Body of pancreas (tissue), 4 donors: ENCODE results near the gene DUOX2. TPM values are rescaled to one million over a fixed set of nuclear protein-coding genes. Genes with fewer than 3 reads are reported as not detected.

Experiments used
- ATAC-seq: fragments of 150-250 bp; one replicate; pipeline ENCODE4 v1.9.1; 2016
- DNase-seq, 4 donors: peaks; one replicate each; pipeline ENCODE4 v3.0.0-alpha.2; 2019
- H3K27ac ChIP-seq, 4 donors: fragments of 200-600 bp; sonication (generic); 1 replicate in 3 of 4; 2 replicates in 1 of 4; pipeline versions ENCODE4 v1.5.1 to v1.6.1; 2016 to 2019; ENCODE audit warnings: mild to moderate bottlenecking in 1 of 4, mixed read lengths in 1 of 4, moderate library complexity in 1 of 4
- H3K27me3 ChIP-seq, 2 donors: fragments of 200-600 bp; sonication (generic); one replicate each; pipeline ENCODE4 v1.6.0; 2016; ENCODE audit warnings: mild to moderate bottlenecking in 1 of 2
- H3K36me3 ChIP-seq, 2 donors: fragments of 200-600 bp; sonication (generic); replicated peaks in 1 of 2; 2 replicates each; pipeline ENCODE4 v1.5.1; 2016; ENCODE audit warnings: low read depth in 2 of 2; ENCODE audit not compliant: insufficient read depth in 1 of 2
- H3K4me1 ChIP-seq: fragments of 200-600 bp; sonication (generic); one replicate; pipeline ENCODE4 v1.6.0; 2016
- H3K4me3 ChIP-seq, 2 donors: fragments of 200-600 bp; sonication (generic); 1 replicate in 1 of 2; 2 replicates in 1 of 2; pipeline ENCODE4 v1.5.1; 2016 to 2019
- H3K9me3 ChIP-seq, 3 donors: fragments of 200-600 bp; sonication (generic); 1 replicate in 2 of 3; 2 replicates in 1 of 3; pipeline ENCODE4 v1.5.1; 2016
- POLR2A ChIP-seq, 3 donors: fragments of 450-650 bp; IDR thresholded peaks; one replicate each; pipeline ENCODE4 v1.6.1; 2016; ENCODE audit warnings: antibody characterized with exemption in 3 of 3, mild to moderate bottlenecking in 2 of 3
- WGBS, 2 donors: methylation state at CpG; one replicate each; pipeline ENCODE4 v1.1.5; 2017; 5-methylcytosine and 5-hydroxymethylcytosine counted together
- intact Hi-C: fragments of 100-400 bp; cut with DNase I; formaldehyde crosslinking; loops from one replicate; pipeline ENCODE4 v1.15.1; 2023
- total RNA-seq, 2 donors: library from RNA; depleted of rRNA; stranded (reverse); fragments of >200 nt; gene quantifications; one replicate each; pipeline ENCODE4 v1.1.0, GENCODE V29; 2016
- TF ChIP-seq, protein P1 (sequence below), 7 experiments: fragments of 450-650 bp in 4 of 7; fragments of 200-600 bp in 3 of 7; sonication (generic) in 3 of 7; IDR thresholded peaks; one replicate each; pipeline ENCODE4 v1.5.1; 2016 to 2019; ENCODE audit warnings: antibody characterized with exemption in 7 of 7

DUOX2 gene
- total RNA-seq, 2 donors from 2014 or later, result under 0.01 to 0.26 TPM

GRCh38 chr15:45122719-45123118, 8.7 kb upstream of the DUOX2 start:
- H3K4me3 ChIP-seq, result no peak overlapping the region
- H3K27ac ChIP-seq, result no peak overlapping the region
- DNase-seq, result no peak
- intact Hi-C loops, result no loop called here
- TF ChIP-seq POLR2A (IDR thresholded peaks at IDR 0.05), result no peak
- TF ChIP-seq, protein P1, sequence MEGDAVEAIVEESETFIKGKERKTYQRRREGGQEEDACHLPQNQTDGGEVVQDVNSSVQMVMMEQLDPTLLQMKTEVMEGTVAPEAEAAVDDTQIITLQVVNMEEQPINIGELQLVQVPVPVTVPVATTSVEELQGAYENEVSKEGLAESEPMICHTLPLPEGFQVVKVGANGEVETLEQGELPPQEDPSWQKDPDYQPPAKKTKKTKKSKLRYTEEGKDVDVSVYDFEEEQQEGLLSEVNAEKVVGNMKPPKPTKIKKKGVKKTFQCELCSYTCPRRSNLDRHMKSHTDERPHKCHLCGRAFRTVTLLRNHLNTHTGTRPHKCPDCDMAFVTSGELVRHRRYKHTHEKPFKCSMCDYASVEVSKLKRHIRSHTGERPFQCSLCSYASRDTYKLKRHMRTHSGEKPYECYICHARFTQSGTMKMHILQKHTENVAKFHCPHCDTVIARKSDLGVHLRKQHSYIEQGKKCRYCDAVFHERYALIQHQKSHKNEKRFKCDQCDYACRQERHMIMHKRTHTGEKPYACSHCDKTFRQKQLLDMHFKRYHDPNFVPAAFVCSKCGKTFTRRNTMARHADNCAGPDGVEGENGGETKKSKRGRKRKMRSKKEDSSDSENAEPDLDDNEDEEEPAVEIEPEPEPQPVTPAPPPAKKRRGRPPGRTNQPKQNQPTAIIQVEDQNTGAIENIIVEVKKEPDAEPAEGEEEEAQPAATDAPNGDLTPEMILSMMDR (IDR thresholded peaks at IDR 0.05), result no peak
- no peaks in the 10 kb centered on the region for H3K27me3 ChIP-seq
- H3K36me3 ChIP-seq, result no peaks in the 10 kb centered on the region
- WGBS, 2 donors, result 72 to 77% methylated on average over 6 to 7 of the region's 7 CpGs
- ATAC-seq, result no peak
- H3K9me3 ChIP-seq, result no peaks in the 10 kb centered on the region
- peaks cover 2% of the 10 kb centered on the region for H3K4me1 ChIP-seq

- ATAC-seq (no peak), DNase-seq (no peak)
- no peak overlapping the region for H3K4me3 ChIP-seq
- 58 to 62% methylated on average over 9 of the region's 9 CpGs for WGBS, 2 donors
- no peaks in the 10 kb centered on the region for H3K9me3 ChIP-seq
- no peaks in the 10 kb centered on the region for H3K36me3 ChIP-seq
- no peak overlapping the region for H3K27ac ChIP-seq
- TF ChIP-seq, protein P1 (IDR thresholded peaks at IDR 0.05), result no peak
- TF ChIP-seq POLR2A (IDR thresholded peaks at IDR 0.05), result no peak
- peaks cover 0 to 4% of the 10 kb centered on the region in 2 donors for H3K27me3 ChIP-seq
- H3K4me1 ChIP-seq, result peaks cover 9% of the 10 kb centered on the region
- intact Hi-C loops, result no loop called here
Observed at GRCh38 chr15:45121706-45122417, 7.9 kb upstream of the DUOX2 start.

- no peak for DNase-seq
- intact Hi-C loops, result no loop called here
- peaks cover 12% of the 10 kb centered on the region for H3K4me1 ChIP-seq
- peaks cover 0 to 7% of the 10 kb centered on the region in 2 donors for H3K27me3 ChIP-seq
- 79 to 86% methylated on average over 3 of the region's 3 CpGs for WGBS, 2 donors
- TF ChIP-seq POLR2A (IDR thresholded peaks at IDR 0.05), result no peak
- TF ChIP-seq, protein P1 (IDR thresholded peaks at IDR 0.05), result no peak
- H3K9me3 ChIP-seq, result no peaks in the 10 kb centered on the region
- H3K4me3 ChIP-seq, result no peak overlapping the region
- ATAC-seq, result no peak
- H3K27ac ChIP-seq, result no peak overlapping the region
- no peaks in the 10 kb centered on the region for H3K36me3 ChIP-seq
Observed at GRCh38 chr15:45121020-45121419, 7.0 kb upstream of the DUOX2 start.

DNA sequence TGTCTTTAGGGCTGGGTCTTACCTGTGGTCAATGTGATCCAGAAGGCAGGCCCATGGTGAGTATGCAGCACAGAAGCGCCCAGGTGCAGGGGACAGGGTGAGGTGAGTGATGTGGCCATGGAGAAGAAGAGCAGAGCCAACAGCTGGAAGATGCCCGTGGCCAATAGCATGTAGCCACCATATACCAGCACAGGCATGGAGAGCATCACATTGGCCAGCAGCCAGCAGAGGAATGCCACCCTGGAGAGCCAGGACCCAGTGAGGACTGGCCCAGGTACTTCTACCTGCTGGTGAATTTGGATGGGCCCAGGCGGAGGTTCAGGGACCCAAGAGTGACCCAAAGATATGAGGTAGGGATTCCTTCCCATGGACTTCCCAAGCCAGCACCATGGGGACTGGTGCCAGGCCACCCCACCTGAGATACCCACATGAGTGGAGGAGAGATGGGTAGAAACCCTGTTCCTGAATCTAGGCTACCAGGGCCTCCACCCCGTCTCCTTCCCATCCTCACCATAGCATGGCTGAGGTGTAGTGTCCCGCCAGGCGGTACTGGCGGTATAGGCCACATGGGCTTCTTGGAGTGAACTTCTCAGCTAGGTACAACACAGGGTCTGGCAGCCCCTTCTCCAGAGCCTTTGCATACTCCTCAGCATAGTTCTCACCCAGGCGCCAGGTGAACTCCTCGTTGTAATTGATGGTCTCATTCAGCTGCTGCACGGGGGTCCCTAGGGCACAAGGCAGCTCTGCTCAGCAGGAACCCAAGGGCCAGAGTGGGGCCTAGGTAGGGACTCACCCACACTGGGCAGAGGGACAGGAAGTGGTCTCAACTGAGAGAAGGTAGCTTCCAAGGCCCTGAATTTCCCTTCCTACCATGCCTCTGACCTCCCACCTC, 6.4 kb upstream of the DUOX2 start:
- no peak overlapping the region for H3K4me3 ChIP-seq
- intact Hi-C loops, result no loop called here
- no peaks in the 10 kb centered on the region for H3K36me3 ChIP-seq
- no peak overlapping the region for H3K27ac ChIP-seq
- DNase-seq (no peak), ATAC-seq (no peak)
- WGBS, 2 donors, result 88 to 90% methylated on average over 8 to 10 of the region's 10 CpGs
- no peaks in the 10 kb centered on the region for H3K9me3 ChIP-seq
- H3K27me3 ChIP-seq, result peaks cover 0 to 7% of the 10 kb centered on the region in 2 donors
- TF ChIP-seq, protein P1 (IDR thresholded peaks at IDR 0.05), result no peak
- no peak for TF ChIP-seq POLR2A (IDR thresholded peaks at IDR 0.05)
- H3K4me1 ChIP-seq, result peaks cover 12% of the 10 kb centered on the region
